K562 (cell line): ENCODE measurements around the gene CD6. TPM values are rescaled to one million over a fixed set of nuclear protein-coding genes. Genes with fewer than 3 reads are reported as not detected.

ENCODE experiments used
- ATAC-seq: fragments of 200-7000 bp; cut with Tn5 transposase; 3 replicates; pipeline ENCODE4 v1.9.1; 2020; ENCODE audit warnings: moderate library complexity
- BruUV-seq: library from RNA; stranded (reverse); fragments of 400-500 nt; replicated peaks from 2 replicates; lab custom pipeline; 2021; lab: Mats Ljungman, UMichigan
- CTCF ChIA-PET: fragments of 300-600 bp; formaldehyde crosslinking; extraction: SDS; loops from one replicate; lab custom pipeline; 2021; ENCODE audit warnings: low intra/inter-chr PET ratio; lab: Yijun Ruan, JAX
- POLR2A ChIA-PET: fragments of 300-600, 350-650 bp; sonication (Branson Sonifier 250); formaldehyde crosslinking; extraction: SDS; loops from one replicate; lab custom pipeline; 2021; ENCODE audit warnings: antibody characterized with exemption, inconsistent platforms; lab: Yijun Ruan, JAX
- DNase-seq, 4 experiments: peaks; one replicate each; pipeline versions ENCODE4 v3.0.0 to v3.0.0-alpha.2; 2011 to 2018; ENCODE audit warnings: low spot score in 3 of 4, mixed read lengths in 3 of 4; ENCODE audit errors: extremely low read depth in 1 of 4
- FAIRE-seq: peaks from 2 replicates; lab custom pipeline; 2011; peaks lifted over from hg19 to GRCh38; lab: Jason Lieb, UNC
- H2AFZ ChIP-seq: 2 replicates; pipeline ENCODE4 v1.6.0; 2011; ENCODE audit warnings: low read depth, low read length, control low read depth, inconsistent platforms
- H3K27ac ChIP-seq: fragments of 200-600 bp; 3 replicates; pipeline ENCODE4 v1.8.0; 2011; ENCODE audit warnings: low read depth, mild to moderate bottlenecking, control low read depth, inconsistent platforms, low read length, moderate library complexity, mixed read lengths; ENCODE audit errors: extremely low read depth
- H3K27me3 ChIP-seq, 2 experiments: fragments of 300-600 bp in 1 of 2; 2 replicates in 1 of 2; 3 replicates in 1 of 2; pipeline versions ENCODE4 v1.6.0 to v1.8.0; 2011; ENCODE audit warnings: inconsistent platforms in 2 of 2, low read length in 2 of 2, mild to moderate bottlenecking in 1 of 2, mixed read lengths in 1 of 2, moderate library complexity in 1 of 2; ENCODE audit not compliant: control insufficient read depth in 2 of 2, insufficient read depth in 2 of 2
- H3K36me3 ChIP-seq: fragments of 300-600 bp; 3 replicates; pipeline ENCODE4 v1.8.0; 2011; ENCODE audit warnings: mild to moderate bottlenecking, low read length, inconsistent platforms; ENCODE audit not compliant: control insufficient read depth, insufficient read depth
- H3K4me1 ChIP-seq, 2 experiments: fragments of 200-600 bp in 1 of 2; replicated peaks in 1 of 2; 2 replicates in 1 of 2; 3 replicates in 1 of 2; pipeline versions ENCODE4 v1.5.1 to v1.8.0; 2011; ENCODE audit warnings: inconsistent platforms in 2 of 2, low read length in 2 of 2, mild to moderate bottlenecking in 1 of 2, mixed read lengths in 1 of 2, moderate library complexity in 1 of 2; ENCODE audit not compliant: control insufficient read depth in 2 of 2, insufficient read depth in 2 of 2
- H3K4me2 ChIP-seq: 2 replicates; pipeline ENCODE4 v1.6.1; 2011; ENCODE audit warnings: low read length, control low read depth, inconsistent platforms, mixed read lengths; ENCODE audit not compliant: insufficient read depth
- H3K4me3 ChIP-seq: fragments of 200-600 bp; sonication (generic), shearing (Covaris generic); 2 replicates; pipeline ENCODE4 v1.5.1; 2016; ENCODE audit warnings: control low read depth, inconsistent platforms
- H3K79me2 ChIP-seq: fragments of 200-600 bp; 3 replicates; pipeline ENCODE4 v1.8.0; 2011; ENCODE audit warnings: low read length, inconsistent platforms; ENCODE audit not compliant: control insufficient read depth, insufficient read depth
- H3K9ac ChIP-seq, 2 experiments: 2 replicates each; pipeline versions ENCODE4 v1.6.0 to v1.6.1; 2011; ENCODE audit warnings: low read depth in 2 of 2, low read length in 2 of 2, control low read depth in 1 of 2, inconsistent platforms in 1 of 2, mild to moderate bottlenecking in 1 of 2, mixed read lengths in 1 of 2; ENCODE audit not compliant: insufficient read depth in 1 of 2
- H3K9me1 ChIP-seq: one replicate; pipeline ENCODE4 v1.6.0; 2011; ENCODE audit warnings: inconsistent platforms, mild to moderate bottlenecking, low read length, moderate library complexity; ENCODE audit not compliant: control insufficient read depth, insufficient read depth
- H3K9me3 ChIP-seq: replicated peaks from 2 replicates; pipeline ENCODE4 v1.5.1; 2011; ENCODE audit warnings: low read depth, low read length, inconsistent platforms; ENCODE audit not compliant: control insufficient read depth, insufficient read depth
- H4K20me1 ChIP-seq: replicated peaks from 2 replicates; pipeline ENCODE4 v1.6.1; 2011; ENCODE audit warnings: low read length, inconsistent platforms, mixed read lengths; ENCODE audit not compliant: control insufficient read depth, insufficient read depth
- E2F8 ChIP-seq: fragments of 450-650 bp; IDR thresholded peaks from 2 replicates; pipeline ENCODE4 v1.7.1; 2018; ENCODE audit warnings: mild to moderate bottlenecking, low read depth; ENCODE audit not compliant: partially characterized antibody
- MYNN ChIP-seq, 2 experiments: sonication (generic); formaldehyde crosslinking in 1 of 2; IDR thresholded peaks; 2 replicates each; pipeline versions ENCODE4 v1.5.0 to v1.6.1; 2016 to 2020; ENCODE audit warnings: antibody characterized with exemption in 1 of 2, missing genetic modification reagents in 1 of 2
- NR3C1 ChIP-seq: sonication (generic); formaldehyde crosslinking; IDR thresholded peaks from 2 replicates; pipeline ENCODE4 v1.8.1; 2022; ENCODE audit warnings: missing genetic modification reagents
- USF2 ChIP-seq: sonication (generic); formaldehyde crosslinking; IDR thresholded peaks from 2 replicates; pipeline ENCODE4 v1.5.0; 2020; ENCODE audit warnings: missing genetic modification reagents
- WGBS: fragments of 100-300 bp; shearing (Covaris generic); methylation state at CpG from one replicate; pipeline ENCODE4 v1.1.6; 2016; ENCODE audit warnings: low coverage, mixed read lengths; ENCODE audit not compliant: insufficient coverage; ENCODE audit errors: missing lambda C conversion rate; 5-methylcytosine and 5-hydroxymethylcytosine counted together
- in situ Hi-C: fragments of 300-500 bp; cut with MboI; formaldehyde crosslinking; loops from 4 replicates; pipeline ENCODE4 v1.15.0; 2018; ENCODE audit warnings: inconsistent platforms, mixed read lengths
- intact Hi-C: fragments of 100-400 bp; cut with micrococcal nuclease; formaldehyde crosslinking; loops from 2 replicates; pipeline ENCODE4 v1.14.2; 2022
- polyA plus RNA-seq, 8 experiments: library from polyadenylated mRNA; depleted of rRNA in 4 of 8; stranded (reverse) in 5 of 8; unstranded in 3 of 8; fragments of >200 nt; fragmentation: Nextera tagmentation in 2 of 8; fragmentation: Illumina TruSeq in 1 of 8; extraction: Ambion mirVana in 2 of 8; extraction: Trizol in 1 of 8; gene quantifications; 2 replicates each; pipeline versions ENCODE4 v1.2.1 to v1.2.3, GENCODE V29; 2011 to 2014; ENCODE audit warnings: inconsistent platforms in 1 of 8, missing spikeins in 1 of 8
- total RNA-seq, 7 experiments: library from RNA; depleted of rRNA in 6 of 7; stranded (reverse); fragments of >200 nt in 6 of 7; fragmentation: Illumina TruSeq in 2 of 7; extraction: Trizol in 2 of 7; gene quantifications; 2 replicates each; pipeline versions ENCODE4 v1.2.1 to v1.2.3, GENCODE V29; 2011 to 2021; ENCODE audit warnings: low replicate concordance in 1 of 7
- TF ChIP-seq, protein P1 (sequence below): fragments of 250-450 bp; sonication (Bioruptor Pico); IDR thresholded peaks from 2 replicates; pipeline ENCODE4 v1.4.0; 2020; ENCODE audit warnings: mild to moderate bottlenecking, moderate library complexity

Gene CD6
- total and polyA plus RNA-seq, 9 of the 15 experiments (the other 6 are each of a cell fraction or from before 2014, with no cell fraction given) = 0.84 TPM; not detected in 8

DNA sequence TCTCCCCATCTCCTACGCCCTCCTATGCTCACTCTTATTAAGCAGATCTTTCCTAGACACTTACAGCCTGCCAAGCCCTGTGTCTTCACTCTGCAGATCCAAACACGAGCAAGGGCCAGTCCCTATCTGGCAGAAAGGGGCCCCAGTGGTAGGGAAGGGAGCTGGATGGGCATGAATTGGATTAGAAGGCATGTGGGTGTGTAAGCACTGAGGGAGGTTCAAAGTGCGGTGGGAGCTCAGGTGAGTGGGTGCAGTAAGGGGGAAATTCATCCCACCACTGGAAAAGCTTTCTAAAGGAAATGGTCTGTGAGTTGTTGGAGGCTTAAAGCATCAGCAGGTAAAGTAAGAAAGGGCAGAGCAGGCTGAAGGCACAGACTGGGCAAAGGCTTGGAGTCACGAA is 41.7 kb upstream of the CD6 start (continued):
- TF ChIP-seq E2F8 = no peak
- TF ChIP-seq NR3C1 (CRISPR knock-in tag) = no peak
- TF ChIP-seq, protein P1, sequence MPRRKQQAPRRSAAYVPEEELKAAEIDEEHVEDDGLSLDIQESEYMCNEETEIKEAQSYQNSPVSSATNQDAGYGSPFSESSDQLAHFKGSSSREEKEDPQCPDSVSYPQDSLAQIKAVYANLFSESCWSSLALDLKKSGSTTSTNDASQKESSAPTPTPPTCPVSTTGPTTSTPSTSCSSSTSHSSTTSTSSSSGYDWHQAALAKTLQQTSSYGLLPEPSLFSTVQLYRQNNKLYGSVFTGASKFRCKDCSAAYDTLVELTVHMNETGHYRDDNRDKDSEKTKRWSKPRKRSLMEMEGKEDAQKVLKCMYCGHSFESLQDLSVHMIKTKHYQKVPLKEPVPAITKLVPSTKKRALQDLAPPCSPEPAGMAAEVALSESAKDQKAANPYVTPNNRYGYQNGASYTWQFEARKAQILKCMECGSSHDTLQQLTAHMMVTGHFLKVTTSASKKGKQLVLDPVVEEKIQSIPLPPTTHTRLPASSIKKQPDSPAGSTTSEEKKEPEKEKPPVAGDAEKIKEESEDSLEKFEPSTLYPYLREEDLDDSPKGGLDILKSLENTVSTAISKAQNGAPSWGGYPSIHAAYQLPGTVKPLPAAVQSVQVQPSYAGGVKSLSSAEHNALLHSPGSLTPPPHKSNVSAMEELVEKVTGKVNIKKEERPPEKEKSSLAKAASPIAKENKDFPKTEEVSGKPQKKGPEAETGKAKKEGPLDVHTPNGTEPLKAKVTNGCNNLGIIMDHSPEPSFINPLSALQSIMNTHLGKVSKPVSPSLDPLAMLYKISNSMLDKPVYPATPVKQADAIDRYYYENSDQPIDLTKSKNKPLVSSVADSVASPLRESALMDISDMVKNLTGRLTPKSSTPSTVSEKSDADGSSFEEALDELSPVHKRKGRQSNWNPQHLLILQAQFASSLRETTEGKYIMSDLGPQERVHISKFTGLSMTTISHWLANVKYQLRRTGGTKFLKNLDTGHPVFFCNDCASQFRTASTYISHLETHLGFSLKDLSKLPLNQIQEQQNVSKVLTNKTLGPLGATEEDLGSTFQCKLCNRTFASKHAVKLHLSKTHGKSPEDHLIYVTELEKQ = no peak

GRCh38 chr11:60930394-60930793 is 41.1 kb upstream of the CD6 start:
- 0 out of 2 replicates have a peak, but pooled peaks cover 15% of the 10 kb centered on the region for H4K20me1 ChIP-seq
- TF ChIP-seq USF2 = no peak
- no peak for TF ChIP-seq MYNN (IDR thresholded peaks at IDR 0.05)
- no peak for TF ChIP-seq MYNN (CRISPR knock-in tag; IDR thresholded peaks at IDR 0.05)
- TF ChIP-seq, all 486 proteins: peak for 0
- no peaks in the 10 kb centered on the region for H3K79me2 ChIP-seq
- H3K9me1 ChIP-seq = no peaks in the 10 kb centered on the region
- no peaks in the 10 kb centered on the region for H3K36me3 ChIP-seq
- CTCF ChIA-PET = no interaction called here
- H3K27me3 ChIP-seq = peaks cover 73 to 96% of the 10 kb centered on the region in 2 experiments
- no peak overlapping the region for H2AFZ ChIP-seq
- 6% methylated on average over 2 of the region's 4 CpGs for WGBS
- no peak overlapping the region for H3K4me3 ChIP-seq
- POLR2A ChIA-PET = interaction anchor here (0.9 to 1.4 kb wide), 3 partner anchors 12 to 210 kb away, joined by 3 to 4 read pairs (median 3); no protein-coding TSS in a partner anchor
- FAIRE-seq = no peak
- no peaks in the 10 kb centered on the region for H3K9me3 ChIP-seq
- DNase-seq = no peak
- no peak overlapping the region for H3K9ac ChIP-seq
- ATAC-seq = no peak
- peaks cover 0 to 21% of the 10 kb centered on the region in 2 experiments; a peak in 1 of 5 replicates for H3K4me1 ChIP-seq
- intact Hi-C loops = no loop called here
- H3K4me2 ChIP-seq = no peak overlapping the region
- in situ Hi-C loops = no loop called here
- no peak overlapping the region for H3K27ac ChIP-seq
- BruUV-seq = no TSS peak
